Spinal cord (tissue), 10 donors: Measurements from ENCODE around the gene ARL10. TPM values are rescaled to one million over a fixed set of nuclear protein-coding genes. Genes with fewer than 3 reads are reported as not detected.

Experiments
- DNase-seq, 6 donors: peaks; one replicate each; pipeline versions ENCODE4 v3.0.0 to v3.0.0-alpha.2; 2013 to 2015; ENCODE audit warnings: low spot score in 6 of 6, low read depth in 4 of 6
- H3K27ac ChIP-seq: one replicate; pipeline ENCODE4 v1.5.1; 2013; ENCODE audit warnings: low read depth, low read length, control low read depth
- H3K27me3 ChIP-seq: one replicate; pipeline ENCODE4 v1.6.1; 2013; ENCODE audit warnings: low read length; ENCODE audit not compliant: control insufficient read depth, insufficient read depth
- H3K36me3 ChIP-seq: one replicate; pipeline ENCODE4 v1.6.1; 2013; ENCODE audit warnings: low read length; ENCODE audit not compliant: control insufficient read depth, insufficient read depth
- H3K4me1 ChIP-seq: one replicate; pipeline ENCODE4 v1.6.1; 2013; ENCODE audit warnings: low read length; ENCODE audit not compliant: control insufficient read depth, insufficient read depth
- H3K4me3 ChIP-seq: one replicate; pipeline ENCODE4 v1.5.1; 2013; ENCODE audit warnings: low read depth, low read length, control low read depth
- H3K9me3 ChIP-seq: one replicate; pipeline ENCODE4 v1.6.1; 2013; ENCODE audit warnings: low read length; ENCODE audit not compliant: control insufficient read depth, insufficient read depth
- WGBS: methylation state at CpG from one replicate; pipeline ENCODE4 v1.1.5; 2013; ENCODE audit warnings: missing lambda C conversion rate; ENCODE audit not compliant: insufficient coverage; 5-methylcytosine and 5-hydroxymethylcytosine counted together
- polyA plus RNA-seq, 2 donors: library from polyadenylated mRNA; unstranded; fragments of 120-200 nt; gene quantifications; one replicate each; pipeline ENCODE4 v1.2.1, GENCODE V29; 2013; ENCODE audit not compliant: insufficient read length in 2 of 2
- total RNA-seq, 2 donors: library from RNA; depleted of rRNA in 1 of 2; stranded (reverse); fragments of 120-200 nt in 1 of 2; fragments of >200 nt in 1 of 2; gene quantifications; one replicate each; pipeline versions ENCODE4 v1.2.3 to v1.2.4, GENCODE V29; 2013 to 2014
- donor health status: healthy.

The ARL10 gene
- total and polyA plus RNA-seq, 4 donors: 22.6 to 39.3 (median 29.2) TPM

DNA sequence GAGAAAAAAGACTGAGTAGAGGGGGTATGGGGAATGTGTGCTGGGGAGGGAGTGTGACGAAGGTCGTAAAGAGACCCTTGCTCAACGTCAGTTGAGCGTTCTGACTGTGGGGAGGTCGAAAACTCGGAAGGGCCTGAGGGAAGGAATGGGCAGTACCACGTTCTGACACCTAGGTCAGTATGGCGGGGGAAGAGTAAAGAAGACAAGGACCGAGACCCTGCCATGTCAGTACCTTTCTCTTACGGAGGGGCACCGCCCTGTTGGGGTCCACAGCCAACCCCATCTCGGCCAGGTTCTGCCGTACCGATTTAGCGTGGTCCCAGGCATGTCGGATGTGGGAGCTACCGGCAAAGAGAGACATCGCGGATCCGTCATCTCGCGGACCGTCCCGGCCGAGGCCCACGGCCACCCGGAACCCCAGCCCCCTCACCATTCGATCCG is 22.7 kb downstream of the ARL10 start:
- DNase-seq: peak in 2 of 6 donors; percentile 21 to 43
- Histone ChIP-seq H3K36me3 (peaks cover 54% of the 10 kb centered on the region), H3K4me3 (peak overlapping the region; percentile 94), H3K27me3 (no peaks in the 10 kb centered on the region), H3K9me3 (no peaks in the 10 kb centered on the region), H3K27ac (peak overlapping the region; percentile 99), H3K4me1 (peaks cover 17% of the 10 kb centered on the region)
- 0% methylated on average over 29 of the region's 29 CpGs for WGBS

DNA sequence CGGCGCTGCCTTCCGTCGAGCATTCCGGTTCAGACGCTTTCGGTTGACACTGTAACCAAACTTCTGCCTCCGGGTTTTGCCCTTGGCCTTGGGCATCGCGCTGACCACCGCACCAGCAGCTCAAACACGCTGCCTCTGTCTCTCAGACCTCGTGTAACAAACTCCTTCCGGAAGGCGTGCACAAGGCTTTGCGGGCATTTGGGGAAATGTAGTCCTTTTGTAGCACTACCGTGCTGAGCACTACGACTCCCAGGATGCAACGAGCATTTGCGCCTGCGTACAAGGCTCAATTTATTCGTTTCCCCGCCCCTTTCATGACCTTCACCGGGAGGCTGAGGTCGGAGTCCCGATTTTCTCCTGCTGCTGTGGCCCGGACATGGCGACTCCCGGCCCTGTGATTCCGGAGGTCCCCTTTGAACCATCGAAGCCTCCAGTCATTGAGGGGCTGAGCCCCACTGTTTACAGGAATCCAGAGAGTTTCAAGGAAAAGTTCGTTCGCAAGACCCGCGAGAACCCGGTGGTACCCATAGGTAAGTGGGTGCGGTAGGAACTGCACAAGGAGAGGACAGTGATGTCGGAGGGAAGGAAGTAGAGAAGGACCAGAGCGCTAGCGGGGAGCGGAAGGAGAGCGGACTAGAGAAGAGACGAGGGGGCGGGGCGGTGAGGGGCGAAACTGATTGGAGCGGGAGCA is 23.3 kb downstream of the ARL10 start, which contains the start of the genes HIGD2A and NOP16:
TSS of gene HIGD2A (plus strand) at position 308 of the 691 bp plus-strand sequence. CDS start at position 377, 69 bp downstream.
TSS of gene NOP16 (minus strand) at position 155 of the 691 bp plus-strand sequence. CDS start at position 96, 59 bp downstream.
- 0% methylated on average over 42 of the region's 47 CpGs for WGBS
- peaks cover 17% of the 10 kb centered on the region for H3K4me1 ChIP-seq

DNA sequence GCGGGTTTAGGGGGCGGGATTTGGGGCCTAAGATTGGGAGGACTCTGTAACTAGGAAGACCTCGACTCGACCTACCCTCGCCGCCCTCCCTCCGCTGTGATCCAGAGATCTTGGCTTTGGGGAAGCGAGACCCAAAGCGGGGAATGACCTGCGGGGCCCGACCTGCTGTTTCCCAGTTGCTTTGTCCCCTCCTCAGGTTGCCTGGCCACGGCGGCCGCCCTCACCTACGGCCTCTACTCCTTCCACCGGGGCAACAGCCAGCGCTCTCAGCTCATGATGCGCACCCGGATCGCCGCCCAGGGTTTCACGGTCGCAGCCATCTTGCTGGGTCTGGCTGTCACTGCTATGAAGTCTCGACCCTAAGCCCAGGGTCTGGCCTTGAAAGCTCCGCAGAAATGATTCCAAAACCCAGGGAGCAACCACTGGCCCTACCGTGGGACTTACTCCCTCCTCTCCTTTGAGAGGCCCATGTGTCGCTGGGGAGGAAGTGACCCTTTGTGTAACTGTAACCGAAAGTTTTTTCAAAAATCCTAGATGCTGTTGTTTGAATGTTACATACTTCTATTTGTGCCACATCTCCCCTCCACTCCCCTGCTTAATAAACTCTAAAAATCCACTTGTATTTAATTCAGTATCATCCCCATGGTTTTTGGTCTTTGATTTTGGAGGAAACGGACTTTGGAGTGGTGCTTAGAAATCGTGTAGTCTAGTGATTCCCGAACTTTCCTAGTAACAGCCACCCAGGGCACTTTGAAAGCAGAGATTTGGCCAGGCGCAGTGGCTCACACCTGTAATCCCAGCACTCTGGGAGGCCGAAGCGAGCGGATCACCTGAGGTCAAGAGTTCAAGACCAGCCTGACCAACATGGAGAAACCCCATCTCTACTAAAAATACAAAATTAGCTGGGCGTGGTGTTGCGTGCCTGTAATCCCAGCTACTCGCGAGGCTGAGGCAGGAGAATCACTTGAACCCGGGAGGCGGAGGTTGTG is 24.1 kb downstream of the ARL10 start:
- no peak for DNase-seq
- no peaks in the 10 kb centered on the region for H3K9me3 ChIP-seq
- peak overlapping the region; percentile 99 for H3K27ac ChIP-seq
- peaks cover 51% of the 10 kb centered on the region for H3K36me3 ChIP-seq
- peaks cover 17% of the 10 kb centered on the region for H3K4me1 ChIP-seq
- H3K27me3 ChIP-seq: no peaks in the 10 kb centered on the region
- H3K4me3 ChIP-seq: peak overlapping the region; percentile 94
- WGBS: 17% methylated on average over 28 of the region's 41 CpGs

More for the DNA sequence above, 23.3 kb downstream of the ARL10 start, which contains the start of the genes HIGD2A and NOP16:
- Histone ChIP-seq H3K4me3 (peak within 1 kb of the TSS; percentile 94), H3K9me3 (no peaks in the 10 kb centered on the region), H3K27ac (peak within 1 kb of the TSS; percentile 99), H3K27me3 (no peaks in the 10 kb centered on the region), H3K36me3 (peaks cover 51% of the 10 kb centered on the region)
- peak; percentile 97 to 100 (median 99) for DNase-seq

DNA sequence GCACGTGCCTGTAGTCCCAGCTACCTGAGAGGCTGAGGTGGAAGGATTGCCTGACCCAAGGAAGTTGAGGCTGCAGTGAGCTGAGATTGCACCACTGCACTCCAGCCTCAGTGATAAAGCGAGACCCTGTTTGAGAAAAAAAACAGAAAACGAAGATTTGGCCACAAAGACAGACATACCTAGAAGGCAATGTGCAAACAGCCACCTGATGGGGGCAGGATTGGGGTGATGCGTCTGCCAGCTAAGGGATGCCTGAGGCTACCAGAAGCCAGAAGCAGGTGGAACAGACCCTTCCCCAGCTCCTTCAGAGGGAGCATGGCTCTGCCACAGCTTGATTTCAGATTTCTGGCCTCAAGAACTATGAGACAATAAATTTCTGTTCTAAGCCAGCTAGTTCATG is 26.2 kb downstream of the ARL10 start:
- Histone ChIP-seq H3K4me3 (no peak overlapping the region), H3K27me3 (no peaks in the 10 kb centered on the region), H3K36me3 (peaks cover 55% of the 10 kb centered on the region), H3K9me3 (no peaks in the 10 kb centered on the region), H3K4me1 (peaks cover 17% of the 10 kb centered on the region), H3K27ac (no peak overlapping the region)
- WGBS: 93% methylated on average over 4 of the region's 4 CpGs
- DNase-seq: no peak

DNA sequence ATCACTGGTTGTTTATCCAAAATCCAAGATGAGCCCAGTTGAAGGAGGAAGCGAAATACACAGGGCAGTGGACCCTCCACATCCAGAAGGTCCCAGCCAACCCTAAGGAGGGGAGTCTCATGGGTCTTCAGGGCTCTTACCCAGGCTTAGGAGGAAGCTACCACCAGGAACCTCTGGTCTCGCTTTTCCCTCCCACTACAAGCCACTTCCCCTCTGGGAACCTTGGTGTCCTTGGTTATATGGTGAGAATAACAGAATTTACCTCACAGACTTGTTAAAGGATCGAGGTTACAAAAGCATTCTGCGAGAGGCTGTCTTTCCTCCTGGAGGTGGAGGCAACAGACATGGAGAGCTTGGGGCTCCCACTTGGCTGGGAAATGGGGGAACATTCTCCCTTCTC is 26.7 kb downstream of the ARL10 start:
- H3K4me3 ChIP-seq: no peak overlapping the region
- peaks cover 60% of the 10 kb centered on the region for H3K36me3 ChIP-seq
- 86% methylated on average over 1 of the region's 4 CpGs for WGBS

DNA sequence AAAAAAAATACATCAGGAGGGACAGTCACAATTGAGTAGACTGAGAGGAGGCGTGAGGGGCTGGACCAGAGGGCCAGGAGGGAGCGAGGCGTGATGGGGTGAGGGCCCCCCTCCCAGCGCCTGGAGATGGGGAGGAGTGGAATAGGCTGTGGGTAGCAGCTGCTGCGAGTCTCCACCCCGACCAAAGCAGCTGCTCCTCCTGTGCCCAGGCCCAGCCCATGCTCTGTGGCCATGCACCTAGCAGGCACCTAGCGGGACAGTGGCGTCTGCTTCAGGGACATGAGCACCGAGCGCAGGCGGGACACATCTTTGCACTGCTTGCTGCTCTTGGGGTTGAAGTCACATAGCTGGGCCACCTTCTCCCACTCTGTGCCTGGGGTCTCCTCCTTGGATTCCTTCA is 27.2 kb downstream of the ARL10 start:
- WGBS: 93% methylated on average over 11 of the region's 11 CpGs
- no peak for DNase-seq
- Histone ChIP-seq H3K27ac (no peak overlapping the region), H3K27me3 (no peaks in the 10 kb centered on the region), H3K4me3 (no peak overlapping the region), H3K36me3 (peaks cover 66% of the 10 kb centered on the region), H3K9me3 (no peaks in the 10 kb centered on the region), H3K4me1 (peaks cover 15% of the 10 kb centered on the region)

More for the DNA sequence above, 26.7 kb downstream of the ARL10 start:
- no peak for DNase-seq
- Histone ChIP-seq H3K27ac (no peak overlapping the region), H3K4me1 (peaks cover 17% of the 10 kb centered on the region), H3K27me3 (no peaks in the 10 kb centered on the region), H3K9me3 (no peaks in the 10 kb centered on the region)

DNA sequence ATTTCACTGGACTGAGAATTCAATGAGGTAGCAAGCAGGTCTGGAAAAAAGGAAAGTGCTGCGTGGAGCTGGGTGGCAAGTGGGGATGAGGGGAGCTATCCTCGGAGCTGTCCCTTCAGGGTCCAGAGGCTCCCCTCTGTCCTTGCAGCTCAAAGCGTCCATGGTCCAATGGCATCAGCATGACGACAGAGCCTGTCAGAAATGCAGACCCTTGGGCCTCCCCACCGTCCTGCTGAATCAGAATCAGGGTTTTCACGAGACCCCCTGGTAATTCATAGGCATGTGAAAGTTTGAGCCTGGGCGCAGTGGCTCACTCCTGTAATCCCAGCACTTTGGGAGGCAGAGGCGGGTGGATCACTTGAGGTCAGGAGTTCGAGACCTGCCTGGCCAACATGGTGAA is 28.8 kb downstream of the ARL10 start:
- Histone ChIP-seq H3K27ac (no peak overlapping the region), H3K27me3 (no peaks in the 10 kb centered on the region), H3K4me1 (peaks cover 9% of the 10 kb centered on the region), H3K36me3 (peaks cover 81% of the 10 kb centered on the region), H3K4me3 (no peak overlapping the region), H3K9me3 (no peaks in the 10 kb centered on the region)
- 91% methylated on average over 7 of the region's 9 CpGs for WGBS
- DNase-seq: no peak

DNA sequence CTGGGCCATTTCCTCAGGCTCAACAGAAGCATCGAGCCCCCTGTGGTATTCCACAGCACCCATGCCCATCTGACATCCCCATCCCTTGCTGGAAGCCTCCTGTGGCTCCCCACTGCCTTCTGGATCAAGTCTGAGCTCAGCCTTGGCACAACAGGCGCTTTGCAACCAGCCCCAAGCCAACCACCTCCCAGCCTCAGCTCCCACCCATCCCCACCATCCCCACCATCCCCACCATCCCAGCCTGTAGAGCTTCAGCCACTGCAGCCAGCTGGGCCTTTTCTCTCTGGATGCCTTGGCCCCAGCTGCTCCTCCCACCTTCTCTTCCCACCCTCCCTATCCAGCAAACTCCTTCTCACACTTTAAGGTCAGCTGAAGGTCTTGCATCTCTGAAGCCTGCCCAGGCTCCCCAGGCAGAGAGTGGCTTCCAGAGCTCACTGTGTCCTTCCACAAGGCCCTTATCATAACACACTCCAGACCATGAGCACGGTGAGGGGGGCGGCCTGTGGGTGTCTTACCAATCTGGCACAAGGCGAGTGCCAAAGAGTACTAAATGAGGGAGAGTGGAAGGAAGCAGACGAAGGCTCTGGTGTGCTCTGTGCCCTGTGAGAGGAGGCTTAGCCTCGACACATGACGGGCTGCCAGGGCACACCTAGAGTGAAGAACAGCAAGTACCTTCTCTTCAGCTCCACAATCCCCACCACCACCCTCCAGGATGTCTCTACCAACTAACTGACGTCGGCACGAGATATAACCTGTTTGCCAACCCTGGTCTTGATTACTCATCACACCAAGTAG is 29.8 kb downstream of the ARL10 start:
- H3K4me3 ChIP-seq: no peak overlapping the region
- peaks cover under 1% of the 10 kb centered on the region for H3K4me1 ChIP-seq
- no peaks in the 10 kb centered on the region for H3K27me3 ChIP-seq
- no peaks in the 10 kb centered on the region for H3K9me3 ChIP-seq
- WGBS: 90% methylated on average over 5 of the region's 11 CpGs
- no peak for DNase-seq
- peaks cover 81% of the 10 kb centered on the region for H3K36me3 ChIP-seq
- H3K27ac ChIP-seq: no peak overlapping the region

DNA sequence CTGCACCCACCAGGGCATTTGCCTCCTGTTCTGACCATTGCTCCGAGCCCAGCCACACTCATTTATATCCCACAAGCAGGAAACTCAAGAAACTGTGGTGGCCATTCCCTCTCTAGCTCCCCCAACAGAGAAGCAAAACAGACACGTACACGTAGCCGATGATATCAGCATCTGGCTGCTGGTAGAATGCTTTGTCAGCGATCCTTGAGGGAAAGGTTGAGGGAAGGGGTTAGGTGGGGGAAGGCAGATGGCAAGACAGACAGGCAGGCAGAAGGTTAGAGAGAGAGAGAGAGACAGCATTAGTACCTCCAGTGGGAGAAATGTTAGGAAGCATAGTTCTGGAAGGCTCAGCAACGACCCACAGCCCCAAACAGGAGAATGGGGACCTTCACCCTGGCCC is 31.0 kb downstream of the ARL10 start:
- H3K4me1 ChIP-seq: no peaks in the 10 kb centered on the region
- peak overlapping the region; percentile 67 for H3K27ac ChIP-seq
- DNase-seq: peak in 2 of 6 donors; percentile 14 to 59
- whole genome bisulfite sequencing: 63% methylated on average over 6 of the region's 6 CpGs
- no peak overlapping the region for H3K4me3 ChIP-seq
- H3K36me3 ChIP-seq: peaks cover 81% of the 10 kb centered on the region
- no peaks in the 10 kb centered on the region for H3K9me3 ChIP-seq
- H3K27me3 ChIP-seq: no peaks in the 10 kb centered on the region
